ENCODE data around the gene S100Z.
"Not testable (repeated sequence)": the region's sequence is repeated elsewhere in the genome, so short reads cannot be mapped to it uniquely, and the experiment has no call there.

The S100Z gene

GRCh38 chr5:76831110-76831452 is 18.7 kb upstream of the S100Z start:
- no peak for DNase-seq

- no peak for DNase-seq
Measured at GRCh38 chr5:76836181-76836580, 13.6 kb upstream of the S100Z start.

GRCh38 chr5:76836585-76836984 is 13.2 kb upstream of the S100Z start:
- no peak for DNase-seq

- DNase-seq = no peak
Measured at GRCh38 chr5:76838481-76839261, 11.1 kb upstream of the S100Z start.

- DNase-seq = no peak
Measured at GRCh38 chr5:76841361-76841760, 8.5 kb upstream of the S100Z start.

- no peak for DNase-seq
Measured at GRCh38 chr5:76845890-76846289, 3.9 kb upstream of the S100Z start.

- DNase-seq = no peak
Measured at GRCh38 chr5:76850543-76851145, 830 bp downstream of the S100Z start.

GRCh38 chr5:76851728-76852369 is 2.0 kb downstream of the S100Z start:
- DNase-seq = no peak

- DNase-seq = no peak
Measured at GRCh38 chr5:76852772-76853171, 3.0 kb downstream of the S100Z start.

GRCh38 chr5:76853741-76854140 is 3.9 kb downstream of the S100Z start:
- DNase-seq = not testable (repeated sequence)

- no peak for DNase-seq
Measured at GRCh38 chr5:76854644-76855043, 4.8 kb downstream of the S100Z start.

- DNase-seq = not testable (repeated sequence)
Measured at GRCh38 chr5:76855501-76855900, 5.7 kb downstream of the S100Z start.

GRCh38 chr5:76855961-76856360 is 6.1 kb downstream of the S100Z start:
- DNase-seq = no peak

GRCh38 chr5:76856800-76857199 is 7.0 kb downstream of the S100Z start:
- not testable (repeated sequence) for DNase-seq

GRCh38 chr5:76859591-76860247 is 9.9 kb downstream of the S100Z start:
- DNase-seq = no peak

- no peak for DNase-seq
Measured at GRCh38 chr5:76861612-76862011, 11.8 kb downstream of the S100Z start.

- DNase-seq = no peak
Measured at GRCh38 chr5:76863001-76863400, 13.2 kb downstream of the S100Z start.

GRCh38 chr5:76866503-76866902 is 16.7 kb downstream of the S100Z start:
- DNase-seq = no peak

GRCh38 chr5:76867038-76867437 is 17.2 kb downstream of the S100Z start:
- DNase-seq = no peak

GRCh38 chr5:76867827-76868693 is 18.2 kb downstream of the S100Z start:
- DNase-seq = peak; percentile 7

- DNase-seq = no peak
Measured at GRCh38 chr5:76870046-76870445, 20.2 kb downstream of the S100Z start.

GRCh38 chr5:76874088-76874581 is 24.3 kb downstream of the S100Z start:
- DNase-seq = no peak
